ENCODE data around the gene RYR2. TPM values are rescaled to one million over a fixed set of nuclear protein-coding genes. Genes with fewer than 3 reads are reported as not detected.

The RYR2 gene
- total and polyA plus RNA-seq, 9 of the 15 experiments (the other 6 are each of a cell fraction or from before 2014, with no cell fraction given), result 0.03 to 0.42 (median 0.14) TPM

DNA sequence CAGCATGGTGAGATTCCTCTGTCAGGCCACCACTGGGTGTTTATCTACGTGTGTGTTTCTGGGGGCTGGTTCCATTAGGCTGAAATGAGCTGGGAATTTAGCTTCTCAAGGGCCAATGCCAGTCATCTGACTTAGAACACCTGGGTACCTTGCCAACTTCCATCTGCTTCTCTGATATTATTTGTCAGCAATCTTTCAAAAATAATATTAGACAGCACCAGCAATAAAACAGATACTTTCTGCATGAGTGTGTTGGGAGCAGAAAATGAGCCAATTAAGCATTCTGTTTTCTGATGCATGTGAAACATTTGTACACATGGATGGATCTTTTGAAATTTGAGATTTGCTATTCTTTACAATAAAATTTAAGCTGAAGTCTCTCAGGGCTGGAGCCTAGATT lies 124.1 kb downstream of the RYR2 start:
- Histone ChIP-seq H3K9me3 (replicated peaks; ENCODE audit: control insufficient read depth, insufficient read depth, low read depth, low read length) (no peaks in the 10 kb centered on the region), H4K20me1 (replicated peaks; ENCODE audit: control insufficient read depth, insufficient read depth, low read length) (no peaks in the 10 kb centered on the region), H3K27ac (ENCODE audit: extremely low read depth, low read depth, low read length) (no peak overlapping the region), H3K36me3 (ENCODE audit: control insufficient read depth, insufficient read depth, low read length) (no peaks in the 10 kb centered on the region), H3K9me1 (ENCODE audit: control insufficient read depth, insufficient read depth, low read length) (no peaks in the 10 kb centered on the region), H3K79me2 (ENCODE audit: control insufficient read depth, insufficient read depth, low read length) (no peaks in the 10 kb centered on the region), H3K9ac (ENCODE audit: insufficient read depth in 1 of 2, low read depth in 2 of 2, low read length in 2 of 2) (no peak overlapping the region), H3K4me1 (replicated peaks in 1 of 2; ENCODE audit: control insufficient read depth in 2 of 2, insufficient read depth in 2 of 2, low read length in 2 of 2) (no peaks in the 10 kb centered on the region), H3K4me3 (no peak overlapping the region), H2AFZ (ENCODE audit: low read depth, low read length) (no peak overlapping the region), H3K27me3 (ENCODE audit: control insufficient read depth in 2 of 2, insufficient read depth in 2 of 2, low read length in 2 of 2) (no peaks in the 10 kb centered on the region), H3K4me2 (ENCODE audit: insufficient read depth, low read length) (no peak overlapping the region)
- TF ChIP-seq, protein P1, sequence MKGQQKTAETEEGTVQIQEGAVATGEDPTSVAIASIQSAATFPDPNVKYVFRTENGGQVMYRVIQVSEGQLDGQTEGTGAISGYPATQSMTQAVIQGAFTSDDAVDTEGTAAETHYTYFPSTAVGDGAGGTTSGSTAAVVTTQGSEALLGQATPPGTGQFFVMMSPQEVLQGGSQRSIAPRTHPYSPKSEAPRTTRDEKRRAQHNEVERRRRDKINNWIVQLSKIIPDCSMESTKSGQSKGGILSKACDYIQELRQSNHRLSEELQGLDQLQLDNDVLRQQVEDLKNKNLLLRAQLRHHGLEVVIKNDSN (CRISPR knock-in tag; IDR thresholded peaks at IDR 0.05), result no peak
- TF ChIP-seq CBX5 (IDR thresholded peaks at IDR 0.05; ENCODE audit: borderline replicate concordance, low read depth), result no peak
- TF ChIP-seq, protein P2, sequence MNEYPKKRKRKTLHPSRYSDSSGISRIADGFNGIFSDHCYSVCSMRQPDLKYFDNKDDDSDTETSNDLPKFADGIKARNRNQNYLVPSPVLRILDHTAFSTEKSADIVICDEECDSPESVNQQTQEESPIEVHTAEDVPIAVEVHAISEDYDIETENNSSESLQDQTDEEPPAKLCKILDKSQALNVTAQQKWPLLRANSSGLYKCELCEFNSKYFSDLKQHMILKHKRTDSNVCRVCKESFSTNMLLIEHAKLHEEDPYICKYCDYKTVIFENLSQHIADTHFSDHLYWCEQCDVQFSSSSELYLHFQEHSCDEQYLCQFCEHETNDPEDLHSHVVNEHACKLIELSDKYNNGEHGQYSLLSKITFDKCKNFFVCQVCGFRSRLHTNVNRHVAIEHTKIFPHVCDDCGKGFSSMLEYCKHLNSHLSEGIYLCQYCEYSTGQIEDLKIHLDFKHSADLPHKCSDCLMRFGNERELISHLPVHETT (CRISPR knock-in tag; conservative IDR thresholded peaks at IDR 0.05 in 1 of 2, IDR thresholded peaks at IDR 0.05 in 1 of 2), result no peak
- TF ChIP-seq ERF (CRISPR knock-in tag; IDR thresholded peaks at IDR 0.05), result no peak
- no peak for FAIRE-seq
- CTCF ChIA-PET (ENCODE audit: low intra/inter-chr PET ratio), result no interaction called here
- in situ Hi-C loops (cut with MboI), result no loop called here
- DNase-seq (ENCODE audit: extremely low read depth in 1 of 4, low spot score in 3 of 4), result no peak
- POLR2A ChIA-PET, result no interaction called here
- no peak for ATAC-seq
- WGBS (ENCODE audit: insufficient coverage, low coverage, missing lambda C conversion rate), result 0% methylated on average over 1 of the region's 1 CpG
- BruUV-seq (replicated peaks), result no TSS peak
- intact Hi-C loops (cut with micrococcal nuclease), result no loop called here
